Measurements from ENCODE around the gene NR3C2.

The NR3C2 gene

GRCh38 chr4:148182230-148182911 lies 259.8 kb downstream of the NR3C2 start:
- no peak overlapping the region for H3K4me3 ChIP-seq (ENCODE audit: control insufficient read depth, low read depth, low read length)
- no peak for DNase-seq (ENCODE audit: low read depth)
- no peak for TF ChIP-seq CTCF (IDR thresholded peaks at IDR 0.05; ENCODE audit: control insufficient read depth, insufficient read depth, low read depth, low read length, missing control alignments)

- TF ChIP-seq CTCF (IDR thresholded peaks at IDR 0.05; ENCODE audit: control insufficient read depth, insufficient read depth, low read depth, low read length, missing control alignments): no peak
- no peak overlapping the region for H3K4me3 ChIP-seq (ENCODE audit: control insufficient read depth, low read depth, low read length)
- no peak for DNase-seq (ENCODE audit: low read depth)
These were observed 268.7 kb downstream of the NR3C2 start for GRCh38 chr4:148173397-148174017.

DNA sequence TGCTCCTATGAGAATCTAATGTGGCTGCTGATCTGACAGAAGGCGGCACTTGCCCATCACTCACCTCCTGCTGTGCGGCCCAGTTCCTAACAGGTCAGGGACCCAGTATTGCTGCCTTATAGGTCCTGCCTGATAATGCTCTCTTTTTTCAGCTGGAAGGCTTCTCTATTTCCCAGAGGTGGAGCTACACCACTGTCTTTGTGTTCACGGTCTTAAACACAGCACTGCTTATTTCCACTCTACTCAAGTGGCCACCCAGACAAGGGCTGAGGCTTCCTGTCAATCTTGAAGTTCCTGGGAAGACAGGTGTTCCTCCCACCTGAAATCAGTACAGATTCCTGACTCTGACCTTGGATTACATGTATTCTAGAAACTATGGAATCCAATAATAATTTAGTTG lies 270.6 kb downstream of the NR3C2 start:
- no peak overlapping the region for H3K4me3 ChIP-seq (ENCODE audit: control insufficient read depth, low read depth, low read length)
- no peak for DNase-seq (ENCODE audit: low read depth)
- no peak for TF ChIP-seq CTCF (IDR thresholded peaks at IDR 0.05; ENCODE audit: control insufficient read depth, insufficient read depth, low read depth, low read length, missing control alignments)

DNA sequence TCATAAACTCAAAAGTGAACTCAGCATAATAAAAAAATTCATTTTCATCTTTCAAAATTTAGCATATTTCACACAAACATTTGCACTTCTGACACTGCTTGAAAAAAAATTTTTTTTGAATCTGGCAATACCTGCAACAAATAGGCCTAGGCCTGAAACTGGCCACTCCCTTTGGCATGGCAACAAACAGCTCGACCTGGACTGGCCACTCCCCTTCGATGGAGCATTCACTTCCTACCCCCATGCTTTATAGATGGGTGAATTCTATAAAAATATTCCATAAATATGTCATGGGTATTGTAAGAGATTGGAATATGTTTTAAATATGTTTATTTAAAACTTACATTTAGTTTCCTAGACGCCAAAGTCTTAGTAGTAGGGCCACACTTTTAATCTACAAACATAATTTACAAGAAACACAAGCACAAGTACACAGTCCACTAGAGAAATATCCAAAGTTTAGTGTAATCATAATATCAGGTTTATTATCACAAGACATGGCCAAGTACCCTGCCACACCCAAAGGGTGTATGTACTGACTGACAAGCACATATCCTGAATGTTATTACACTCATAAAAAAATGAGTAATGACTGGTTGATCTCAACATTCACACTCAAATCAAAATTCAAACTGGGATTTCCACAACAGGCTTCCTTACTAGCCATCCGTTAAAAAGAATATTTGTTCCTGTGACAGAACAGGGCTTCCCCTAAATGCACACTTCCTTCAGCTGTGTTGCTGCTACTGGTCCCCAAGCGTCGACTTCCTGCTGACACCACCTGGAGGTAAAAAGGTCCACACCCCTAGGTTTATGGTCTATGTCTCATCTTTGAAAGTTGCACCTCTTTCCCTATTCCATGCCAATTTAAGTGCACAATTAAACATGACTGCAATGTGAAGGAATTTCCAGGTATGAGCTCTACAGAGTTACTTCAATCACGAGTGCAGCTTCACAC lies 271.5 kb downstream of the NR3C2 start:
- DNase-seq (ENCODE audit: low read depth): no peak
- no peak overlapping the region for H3K4me3 ChIP-seq (ENCODE audit: control insufficient read depth, low read depth, low read length)
- TF ChIP-seq CTCF (IDR thresholded peaks at IDR 0.05; ENCODE audit: control insufficient read depth, insufficient read depth, low read depth, low read length, missing control alignments): no peak

DNA sequence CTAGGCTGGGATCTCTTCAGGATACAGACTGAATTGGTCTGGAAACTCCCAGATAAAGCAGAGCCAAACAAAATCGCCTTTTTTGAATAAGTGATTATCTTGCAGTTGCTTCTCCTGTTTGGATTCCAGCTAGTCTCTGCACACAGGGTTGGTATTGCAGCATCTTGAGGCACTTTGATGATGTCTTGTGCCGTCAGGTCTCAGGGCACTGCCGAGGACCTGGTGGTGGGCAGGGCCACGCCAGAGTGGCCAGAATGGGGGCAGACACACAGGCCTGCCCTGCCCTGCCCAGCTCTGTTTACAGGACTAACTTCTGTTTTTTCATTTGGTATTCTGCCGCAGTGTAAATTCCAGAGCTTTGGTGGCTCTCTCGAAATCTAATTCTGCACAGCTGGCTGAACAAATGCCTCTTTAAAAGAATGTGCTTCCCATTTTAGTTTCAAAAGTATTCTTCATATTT lies 276.1 kb downstream of the NR3C2 start:
- no peak for TF ChIP-seq CTCF (IDR thresholded peaks at IDR 0.05; ENCODE audit: control insufficient read depth, insufficient read depth, low read depth, low read length, missing control alignments)
- peak overlapping the region; percentile 13; the same call in 1 of the 2 replicates for H3K4me3 ChIP-seq (ENCODE audit: control insufficient read depth, low read depth, low read length)
- DNase-seq (ENCODE audit: low read depth): no peak

DNA sequence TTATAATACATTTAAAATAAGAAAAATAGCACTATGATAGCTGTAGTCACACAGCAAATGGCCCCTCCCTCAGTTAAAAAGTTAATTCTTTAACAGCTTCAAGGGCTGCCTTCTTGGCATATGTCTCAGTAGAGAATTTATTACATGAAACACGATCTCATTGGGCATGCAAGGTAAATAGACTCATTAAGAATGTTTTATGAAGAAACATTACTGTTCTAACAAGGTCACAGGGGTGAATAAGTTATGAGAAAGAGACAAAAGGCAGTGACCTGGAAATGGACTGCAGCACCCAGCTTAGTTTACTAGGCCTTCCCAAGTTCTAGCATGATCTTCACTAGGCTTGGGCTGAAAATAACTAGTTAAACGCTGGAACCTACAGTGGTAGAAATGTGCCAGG lies 277.7 kb downstream of the NR3C2 start:
- TF ChIP-seq CTCF (IDR thresholded peaks at IDR 0.05; ENCODE audit: control insufficient read depth, insufficient read depth, low read depth, low read length, missing control alignments): no peak
- no peak for DNase-seq (ENCODE audit: low read depth)

More for the DNA sequence above, 277.7 kb downstream of the NR3C2 start:
- H3K4me3 ChIP-seq (ENCODE audit: control insufficient read depth, low read depth, low read length): no peak overlapping the region
